Inferior parietal cortex (tissue), 1 donor: ENCODE results near the gene RAPGEF5.

ENCODE experiments used
- DNase-seq: peaks from one replicate; pipeline ENCODE4 v3.0.0-alpha.2; 2016; ENCODE audit errors: extremely low spot score

Gene RAPGEF5, protein sequence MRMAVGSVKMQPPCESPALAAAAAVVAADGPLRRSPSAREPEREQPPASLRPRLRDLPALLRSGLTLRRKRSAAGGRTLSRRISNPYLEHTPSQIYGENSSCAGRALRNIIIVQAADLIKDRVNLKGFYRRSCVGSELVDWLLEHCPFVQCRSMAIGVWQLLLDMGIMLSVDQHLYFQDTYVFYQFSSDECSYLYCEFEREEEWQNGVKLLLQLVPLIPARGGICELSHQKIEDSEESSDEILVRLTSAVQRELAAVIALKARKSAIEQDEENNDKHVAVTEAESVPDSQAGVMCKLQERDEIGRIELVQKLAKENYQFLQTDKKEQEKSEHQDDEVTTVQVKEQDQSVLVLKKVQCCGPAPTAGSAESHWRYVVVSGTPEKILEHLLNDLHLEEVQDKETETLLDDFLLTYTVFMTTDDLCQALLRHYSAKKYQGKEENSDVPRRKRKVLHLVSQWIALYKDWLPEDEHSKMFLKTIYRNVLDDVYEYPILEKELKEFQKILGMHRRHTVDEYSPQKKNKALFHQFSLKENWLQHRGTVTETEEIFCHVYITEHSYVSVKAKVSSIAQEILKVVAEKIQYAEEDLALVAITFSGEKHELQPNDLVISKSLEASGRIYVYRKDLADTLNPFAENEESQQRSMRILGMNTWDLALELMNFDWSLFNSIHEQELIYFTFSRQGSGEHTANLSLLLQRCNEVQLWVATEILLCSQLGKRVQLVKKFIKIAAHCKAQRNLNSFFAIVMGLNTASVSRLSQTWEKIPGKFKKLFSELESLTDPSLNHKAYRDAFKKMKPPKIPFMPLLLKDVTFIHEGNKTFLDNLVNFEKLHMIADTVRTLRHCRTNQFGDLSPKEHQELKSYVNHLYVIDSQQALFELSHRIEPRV

GRCh38 chr7:22356701-22357310 is at the start of gene RAPGEF5:
RAPGEF5 (minus strand) TSS chr7:22357154; CDS start chr7:22357060, 94 bp downstream.
- no peak for DNase-seq

DNA sequence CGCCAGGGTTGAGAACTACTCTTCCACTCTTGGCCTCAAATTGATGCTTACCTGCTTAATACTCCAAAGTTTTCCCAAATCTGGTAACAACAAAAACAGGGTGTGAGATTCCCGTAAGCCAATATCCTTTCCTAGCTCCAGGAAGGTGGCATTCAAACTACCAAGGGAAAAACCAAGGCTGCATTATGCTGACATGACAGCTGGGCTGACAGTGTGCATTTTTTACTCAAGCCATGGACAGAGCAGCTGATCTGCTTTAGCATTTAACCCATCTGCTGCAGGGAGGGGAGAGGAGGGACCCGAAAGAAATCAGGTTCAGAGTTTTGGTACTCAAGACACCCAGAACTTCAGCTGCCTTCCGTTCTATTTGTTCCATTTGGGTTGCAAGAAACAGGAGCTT is 49.8 kb upstream of the RAPGEF5 start:
- no peak for DNase-seq

DNA sequence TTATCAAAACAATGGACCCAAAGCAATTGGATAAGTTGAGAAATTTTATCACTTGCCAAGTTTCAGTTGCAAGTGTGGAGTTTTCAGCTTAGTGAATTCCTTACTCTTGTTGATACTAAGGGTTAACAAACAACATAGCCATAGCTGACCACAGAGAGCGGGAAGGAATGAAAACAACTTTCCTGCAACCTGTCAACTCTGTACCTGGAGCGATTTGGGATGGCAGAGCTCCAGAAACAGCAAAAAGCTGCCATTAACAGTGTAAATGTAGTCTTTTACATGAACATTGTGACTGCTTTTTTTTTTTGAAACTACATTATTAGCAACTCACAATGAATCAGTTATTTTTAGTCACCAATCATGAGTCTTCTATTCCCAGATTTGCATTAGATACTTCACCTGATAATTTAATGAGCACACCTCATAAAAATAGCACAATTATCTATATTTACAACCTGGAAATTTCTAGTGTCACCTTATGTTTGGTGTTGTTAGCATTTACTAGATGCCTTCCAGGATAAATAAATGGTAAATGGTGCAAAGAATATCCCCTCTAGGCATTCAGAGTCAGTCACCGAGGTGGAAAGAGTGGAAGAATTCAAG is 47.6 kb upstream of the RAPGEF5 start:
- DNase-seq: no peak

DNA sequence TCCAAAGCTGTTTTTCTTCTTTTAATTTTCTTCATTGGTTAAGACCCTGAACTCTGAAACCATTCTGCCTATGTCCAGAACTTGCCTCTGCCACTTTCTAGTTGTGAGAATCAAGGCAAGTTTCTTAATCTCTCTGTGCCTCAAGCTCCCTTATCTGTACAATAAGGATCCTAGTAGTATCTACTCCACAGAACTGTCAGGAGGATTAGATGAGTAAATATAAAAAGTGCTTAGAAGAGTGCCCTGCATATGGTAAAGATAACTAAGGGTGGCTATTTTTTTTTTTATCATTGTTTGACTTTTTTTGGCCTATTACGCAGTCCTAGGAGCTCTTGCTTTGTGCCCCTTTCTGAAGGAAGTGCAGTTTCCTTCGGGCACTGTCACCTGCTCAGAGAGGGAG is 46.4 kb upstream of the RAPGEF5 start:
- DNase-seq: no peak

- DNase-seq: no peak
These were observed 45.3 kb upstream of the RAPGEF5 start for GRCh38 chr7:22402250-22402649.

DNA sequence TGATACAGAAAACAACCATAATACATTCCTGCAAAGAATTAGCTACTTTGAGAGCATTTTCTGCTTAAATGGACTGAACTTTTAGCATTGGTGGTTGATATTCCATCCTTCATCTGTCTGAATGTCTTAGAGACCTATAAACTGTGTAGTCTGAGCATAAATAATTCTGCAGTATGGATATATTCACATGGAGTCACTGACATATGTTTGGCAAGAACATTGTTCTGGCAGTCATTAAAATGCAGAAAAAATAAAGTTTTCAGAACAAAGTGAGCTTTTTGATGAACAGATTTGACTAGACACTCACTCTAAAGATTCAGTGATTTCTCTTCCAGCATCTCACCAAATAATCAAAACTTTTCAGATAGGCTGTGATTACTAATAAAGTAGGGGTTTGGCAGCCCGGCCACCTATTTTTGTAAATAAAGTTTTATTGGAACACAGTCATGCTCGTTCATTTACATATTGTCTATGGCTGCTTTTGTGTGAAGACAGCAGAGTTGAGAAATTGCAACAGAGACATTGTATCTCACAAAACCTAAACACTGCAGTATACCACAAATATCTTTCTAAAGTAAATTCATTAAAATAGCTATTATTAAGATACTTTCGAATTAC is 44.1 kb upstream of the RAPGEF5 start:
- no peak for DNase-seq

DNA sequence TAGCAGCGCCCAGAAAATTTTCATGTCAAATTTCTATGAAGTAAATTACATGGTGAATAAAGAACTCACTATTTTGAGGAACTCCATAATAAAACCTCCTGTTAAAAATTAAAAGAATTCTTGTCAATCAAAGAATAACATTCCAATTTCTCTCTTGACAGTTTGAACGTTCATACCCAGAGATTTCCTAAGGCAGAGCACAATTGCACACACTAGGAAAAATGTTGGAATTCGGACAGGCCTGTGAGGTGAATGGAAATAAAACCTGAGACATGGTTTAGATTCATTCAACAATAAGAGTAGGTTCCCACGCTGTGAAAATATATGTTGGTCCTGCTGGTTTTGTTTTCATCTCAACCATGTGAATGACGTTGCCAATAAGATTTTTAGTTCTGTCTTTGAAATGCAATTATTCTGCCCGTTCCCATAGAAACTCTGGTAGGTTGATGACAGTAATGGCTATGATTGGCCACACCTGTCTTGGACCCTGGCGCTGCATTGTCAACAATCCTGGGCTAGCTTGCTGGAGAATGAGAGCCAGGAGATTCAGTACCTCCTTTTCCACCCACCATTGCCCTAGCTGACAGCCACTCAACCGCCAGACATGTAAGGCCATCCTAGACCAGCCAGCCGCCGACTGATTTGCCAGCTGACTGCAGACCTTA is 43.3 kb upstream of the RAPGEF5 start:
- DNase-seq: no peak

GRCh38 chr7:22399546-22399945 is 42.6 kb upstream of the RAPGEF5 start:
- no peak for DNase-seq

- no peak for DNase-seq
These were observed 42.1 kb upstream of the RAPGEF5 start for GRCh38 chr7:22399091-22399490.

DNA sequence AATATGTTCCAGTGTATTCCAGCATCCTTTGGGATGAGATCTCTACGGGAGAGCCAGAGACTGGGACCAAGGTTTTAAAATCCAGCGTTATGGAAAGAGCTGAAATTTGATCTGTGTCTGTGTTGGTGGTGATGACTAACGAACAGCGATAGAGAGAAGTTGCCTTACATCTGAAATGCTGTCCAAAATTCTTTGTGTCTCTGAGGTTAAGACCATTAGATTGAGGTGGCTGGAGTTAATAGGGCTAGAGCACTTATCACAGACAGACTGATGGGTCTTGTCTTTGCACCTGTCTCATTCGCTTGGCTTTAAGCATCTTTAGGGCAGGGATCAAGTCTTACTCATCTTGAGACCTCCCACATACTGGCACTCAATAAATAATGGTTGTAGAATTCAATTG is 41.0 kb upstream of the RAPGEF5 start:
- DNase-seq: no peak

DNA sequence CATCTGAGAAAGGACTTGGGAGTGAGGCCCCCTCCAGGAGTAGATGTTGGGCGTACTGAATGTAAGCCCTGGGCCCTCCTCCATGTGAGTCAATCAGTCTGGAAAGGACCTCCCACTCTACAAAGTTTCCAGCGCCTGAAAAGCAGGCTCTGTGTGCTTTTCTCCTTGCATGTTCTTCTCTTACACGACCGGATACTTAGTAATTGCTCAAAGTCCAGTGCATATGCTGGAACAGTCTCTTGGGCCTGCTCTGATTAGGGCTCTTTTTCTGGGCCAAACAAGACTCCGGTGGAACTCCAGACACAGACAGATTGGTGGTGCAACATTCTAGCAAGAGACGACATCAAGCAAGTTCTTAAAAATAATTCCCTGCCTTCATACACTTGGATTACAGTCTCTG is 38.3 kb upstream of the RAPGEF5 start:
- no peak for DNase-seq

GRCh38 chr7:22394739-22395138 is 37.8 kb upstream of the RAPGEF5 start:
- no peak for DNase-seq

DNA sequence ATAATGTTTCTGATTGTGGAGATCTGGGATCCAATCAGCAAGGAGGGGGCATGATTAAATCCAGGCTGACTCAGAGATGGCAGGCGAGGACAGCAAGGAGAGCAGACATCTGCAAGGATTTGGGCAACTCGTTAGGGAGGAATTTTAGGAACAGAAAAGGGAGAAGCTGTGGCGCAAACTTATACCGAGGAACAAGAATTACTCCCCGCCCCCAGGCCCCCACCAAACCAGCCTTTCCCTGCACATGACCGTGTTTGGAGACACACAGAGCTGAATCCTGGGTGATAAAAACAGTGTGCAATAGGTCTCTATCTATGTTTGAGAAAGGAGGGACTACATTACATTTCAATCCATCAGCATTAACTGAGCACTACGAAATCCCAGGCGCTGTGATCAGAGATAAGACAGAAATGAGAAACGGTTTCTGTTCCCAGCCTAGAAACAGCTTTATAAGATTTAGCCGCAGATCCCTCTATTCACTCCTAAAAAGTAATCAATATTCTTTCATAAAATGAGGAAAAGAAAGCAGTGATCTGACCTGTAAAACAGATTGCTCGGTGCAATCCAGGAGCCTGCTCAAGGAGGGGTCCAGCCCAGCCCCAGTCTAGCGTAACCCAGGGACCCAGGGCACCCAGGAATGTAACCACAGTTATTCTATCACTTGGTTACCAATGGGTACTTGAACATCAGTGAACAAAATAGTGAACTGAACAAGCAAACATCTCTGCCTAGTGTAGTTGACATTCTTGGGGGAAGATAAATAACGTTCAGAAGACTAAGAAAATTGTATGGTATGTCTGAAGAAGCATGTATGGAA is 37.2 kb upstream of the RAPGEF5 start:
- no peak for DNase-seq

- DNase-seq: no peak
These were observed 33.6 kb upstream of the RAPGEF5 start for GRCh38 chr7:22390516-22390915.

- DNase-seq: no peak
These were observed 32.9 kb upstream of the RAPGEF5 start for GRCh38 chr7:22389892-22390291.

- peak; percentile 61 for DNase-seq
These were observed 30.6 kb upstream of the RAPGEF5 start for GRCh38 chr7:22387583-22387982.

DNA sequence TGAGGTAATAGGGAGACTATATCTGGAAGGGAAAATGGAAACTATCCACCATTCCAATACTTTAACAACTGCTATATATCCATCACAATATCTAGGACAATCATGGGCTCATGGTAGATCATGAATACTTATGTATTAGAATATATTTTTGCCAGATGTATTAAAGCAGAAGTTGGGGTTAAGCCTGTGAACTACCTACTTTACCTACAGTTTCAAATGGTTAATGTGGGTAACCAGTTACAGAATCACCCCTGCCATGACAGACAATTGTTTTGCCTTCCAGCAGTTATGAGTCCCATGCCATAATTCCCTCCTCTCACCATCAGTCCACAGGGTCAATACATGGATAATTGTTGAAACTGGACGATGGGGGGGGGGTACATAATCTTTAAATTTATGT is 29.9 kb upstream of the RAPGEF5 start:
- DNase-seq: no peak

GRCh38 chr7:22386206-22386858 is 29.4 kb upstream of the RAPGEF5 start:
- no peak for DNase-seq

DNA sequence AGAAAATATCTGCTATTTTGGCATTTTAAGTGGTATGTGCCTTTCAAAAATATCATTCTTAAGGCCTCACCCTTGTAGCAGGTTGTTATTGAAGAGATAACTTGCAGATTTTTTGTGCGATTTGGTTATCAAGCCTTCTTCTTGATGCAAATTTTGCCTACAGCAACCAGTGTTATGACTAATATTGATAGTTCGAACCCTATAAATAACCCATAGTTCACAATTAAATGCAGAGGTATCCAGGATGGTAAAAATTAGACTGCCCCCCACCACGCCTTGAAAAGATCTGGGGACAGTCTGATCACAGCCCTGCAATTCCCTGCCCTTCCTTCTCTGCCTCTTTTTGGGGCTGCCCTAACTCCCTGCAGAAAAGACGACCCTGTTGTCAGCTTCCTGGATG is 28.4 kb upstream of the RAPGEF5 start:
- DNase-seq: no peak

- DNase-seq: no peak
These were observed 23.4 kb upstream of the RAPGEF5 start for GRCh38 chr7:22380333-22380732.
